GM12872 (cell line): ENCODE results near the gene WWC2.

ENCODE experiments used
- CTCF ChIP-seq: IDR thresholded peaks from 3 replicates; pipeline ENCODE4 v1.5.1; 2011; ENCODE audit warnings: low read depth, mild to moderate bottlenecking, low read length, moderate library complexity; ENCODE audit not compliant: insufficient read depth

WWC2 gene

GRCh38 chr4:183098723-183099536, at the start of gene WWC2:
Gene WWC2 (plus strand): TSS chr4:183099257. CDS start chr4:183099492, 235 bp downstream.
- TF ChIP-seq CTCF: no peak

- TF ChIP-seq CTCF: no peak
Measured at GRCh38 chr4:183053681-183054080, 45.4 kb upstream of the WWC2 start.

- TF ChIP-seq CTCF: no peak
Measured at GRCh38 chr4:183057255-183057654, 41.8 kb upstream of the WWC2 start.

- TF ChIP-seq CTCF: no peak
Measured at GRCh38 chr4:183059797-183060196, 39.3 kb upstream of the WWC2 start.

GRCh38 chr4:183068502-183068901, 30.6 kb upstream of the WWC2 start:
- no peak for TF ChIP-seq CTCF

GRCh38 chr4:183071222-183071621, 27.8 kb upstream of the WWC2 start:
- no peak for TF ChIP-seq CTCF

- TF ChIP-seq CTCF: no peak
Measured at GRCh38 chr4:183072176-183072575, 26.9 kb upstream of the WWC2 start.
